CD4-positive, alpha-beta T cell (primary cell): ENCODE measurements around the gene SPECC1L. TPM values are rescaled to one million over a fixed set of nuclear protein-coding genes. Genes with fewer than 3 reads are reported as not detected.

Source experiments
- ATAC-seq: fragments of 200-7000 bp; cut with Tn5 transposase; one replicate; pipeline ENCODE4 v1.10.0; 2022; ENCODE audit warnings: mild to moderate bottlenecking; ENCODE audit not compliant: poor library complexity
- CTCF ChIA-PET: fragments of 350-600 bp; sonication (Branson Sonifier 250); formaldehyde crosslinking; loops from one replicate; lab custom pipeline; 2021; ENCODE audit warnings: antibody characterized with exemption, inconsistent platforms; lab: Charles Lee
- POLR2A ChIA-PET: fragments of 350-600 bp; sonication (Branson Sonifier 250); formaldehyde crosslinking; loops from one replicate; lab custom pipeline; 2021; ENCODE audit warnings: antibody characterized with exemption, inconsistent platforms; lab: Charles Lee
- DNase-seq, 14 experiments: peaks; one replicate each; pipeline ENCODE4 v3.0.0-alpha.2; 2013 to 2020; ENCODE audit warnings: mixed read lengths in 2 of 14
- H3K27ac ChIP-seq, 2 donors: one replicate each; pipeline versions ENCODE4 v1.5.1 to v1.7.0; 2013; ENCODE audit warnings: low read length in 2 of 2, low read depth in 1 of 2, mild to moderate bottlenecking in 1 of 2
- H3K27me3 ChIP-seq, 2 experiments: 1 replicate in 1 of 2; 2 replicates in 1 of 2; pipeline versions ENCODE4 v1.6.1 to v1.7.0; 2013; ENCODE audit warnings: low read length in 2 of 2, control low read depth in 1 of 2, mild to moderate bottlenecking in 1 of 2, moderate library complexity in 1 of 2; ENCODE audit not compliant: insufficient read depth in 2 of 2, control insufficient read depth in 1 of 2
- H3K36me3 ChIP-seq: one replicate; pipeline ENCODE4 v1.6.1; 2013; ENCODE audit warnings: low read length, control low read depth; ENCODE audit not compliant: insufficient read depth
- H3K4me1 ChIP-seq: one replicate; pipeline ENCODE4 v1.6.1; 2013; ENCODE audit warnings: low read length, control low read depth; ENCODE audit not compliant: insufficient read depth
- H3K4me3 ChIP-seq: one replicate; pipeline ENCODE4 v1.5.1; 2013; ENCODE audit warnings: mild to moderate bottlenecking, low read length, moderate library complexity
- H3K9me3 ChIP-seq, 2 experiments: 1 replicate in 1 of 2; 2 replicates in 1 of 2; pipeline versions ENCODE4 v1.6.1 to v1.7.0; 2013; ENCODE audit warnings: low read length in 2 of 2, mild to moderate bottlenecking in 2 of 2, control low read depth in 1 of 2, moderate library complexity in 1 of 2; ENCODE audit not compliant: control insufficient read depth in 1 of 2, insufficient read depth in 1 of 2
- H3K27ac Mint-ChIP-seq: one replicate; pipeline ENCODE4 v1.8.0; 2020; ENCODE audit warnings: mixed read lengths
- H3K27me3 Mint-ChIP-seq: one replicate; pipeline ENCODE4 v1.8.0; 2021; ENCODE audit warnings: mixed read lengths
- H3K36me3 Mint-ChIP-seq: one replicate; pipeline ENCODE4 v1.8.0; 2021; ENCODE audit warnings: low read depth, mixed read lengths
- H3K4me1 Mint-ChIP-seq: one replicate; pipeline ENCODE4 v1.8.0; 2021; ENCODE audit warnings: low read depth, mixed read lengths
- H3K4me3 Mint-ChIP-seq: one replicate; pipeline ENCODE4 v1.8.0; 2020; ENCODE audit warnings: mild to moderate bottlenecking, mixed read lengths
- H3K9me3 Mint-ChIP-seq: one replicate; pipeline ENCODE4 v1.8.0; 2020; ENCODE audit warnings: mixed read lengths
- intact Hi-C, 2 experiments: fragments of 100-400 bp; cut with DNase I in 1 of 2; cut with micrococcal nuclease in 1 of 2; formaldehyde crosslinking; loops; one replicate each; pipeline versions ENCODE4 v1.15.1 to v1.9.0; 2023 to 2025; cut with DNase I, micrococcal nuclease
- total RNA-seq, 174 experiments: library from RNA in 2 of 174; stranded (reverse) in 2 of 174; gene quantifications; one replicate each; pipeline ENCODE4 v1.2.3 and lab custom pipeline; 2021 to 2026
- TF ChIP-seq, protein P1 (sequence below): fragments of 200-600 bp; IDR thresholded peaks from one replicate; pipeline ENCODE4 v1.8.0; 2022; ENCODE audit warnings: antibody characterized with exemption, mild to moderate bottlenecking

SPECC1L gene
- total RNA-seq, 2 experiments from 2014 or later = 27.5 to 31.8 TPM

GRCh38 chr22:24357547-24357946 is 86.9 kb downstream of the SPECC1L start:
- Mint-ChIP-seq H3K27me3 (no peaks in the 10 kb centered on the region), H3K4me3 (no peak overlapping the region), H3K4me1 (peaks cover 7% of the 10 kb centered on the region), H3K9me3 (no peaks in the 10 kb centered on the region), H3K36me3 (peaks cover 90% of the 10 kb centered on the region), H3K27ac (peak overlapping the region; percentile 53)
- peaks cover 0 to 6% of the 10 kb centered on the region in 2 experiments for H3K9me3 ChIP-seq
- POLR2A ChIA-PET = no interaction called here
- CTCF ChIA-PET = no interaction called here
- no peak overlapping the region for H3K4me3 ChIP-seq
- DNase-seq = no peak
- intact Hi-C loops = no loop called here
- no peaks in the 10 kb centered on the region for H3K27me3 ChIP-seq
- no peak overlapping the region for H3K27ac ChIP-seq
- ATAC-seq = no peak
- no peaks in the 10 kb centered on the region for H3K4me1 ChIP-seq
- peaks cover 39% of the 10 kb centered on the region for H3K36me3 ChIP-seq
- TF ChIP-seq, protein P1, sequence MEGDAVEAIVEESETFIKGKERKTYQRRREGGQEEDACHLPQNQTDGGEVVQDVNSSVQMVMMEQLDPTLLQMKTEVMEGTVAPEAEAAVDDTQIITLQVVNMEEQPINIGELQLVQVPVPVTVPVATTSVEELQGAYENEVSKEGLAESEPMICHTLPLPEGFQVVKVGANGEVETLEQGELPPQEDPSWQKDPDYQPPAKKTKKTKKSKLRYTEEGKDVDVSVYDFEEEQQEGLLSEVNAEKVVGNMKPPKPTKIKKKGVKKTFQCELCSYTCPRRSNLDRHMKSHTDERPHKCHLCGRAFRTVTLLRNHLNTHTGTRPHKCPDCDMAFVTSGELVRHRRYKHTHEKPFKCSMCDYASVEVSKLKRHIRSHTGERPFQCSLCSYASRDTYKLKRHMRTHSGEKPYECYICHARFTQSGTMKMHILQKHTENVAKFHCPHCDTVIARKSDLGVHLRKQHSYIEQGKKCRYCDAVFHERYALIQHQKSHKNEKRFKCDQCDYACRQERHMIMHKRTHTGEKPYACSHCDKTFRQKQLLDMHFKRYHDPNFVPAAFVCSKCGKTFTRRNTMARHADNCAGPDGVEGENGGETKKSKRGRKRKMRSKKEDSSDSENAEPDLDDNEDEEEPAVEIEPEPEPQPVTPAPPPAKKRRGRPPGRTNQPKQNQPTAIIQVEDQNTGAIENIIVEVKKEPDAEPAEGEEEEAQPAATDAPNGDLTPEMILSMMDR = no peak

DNA sequence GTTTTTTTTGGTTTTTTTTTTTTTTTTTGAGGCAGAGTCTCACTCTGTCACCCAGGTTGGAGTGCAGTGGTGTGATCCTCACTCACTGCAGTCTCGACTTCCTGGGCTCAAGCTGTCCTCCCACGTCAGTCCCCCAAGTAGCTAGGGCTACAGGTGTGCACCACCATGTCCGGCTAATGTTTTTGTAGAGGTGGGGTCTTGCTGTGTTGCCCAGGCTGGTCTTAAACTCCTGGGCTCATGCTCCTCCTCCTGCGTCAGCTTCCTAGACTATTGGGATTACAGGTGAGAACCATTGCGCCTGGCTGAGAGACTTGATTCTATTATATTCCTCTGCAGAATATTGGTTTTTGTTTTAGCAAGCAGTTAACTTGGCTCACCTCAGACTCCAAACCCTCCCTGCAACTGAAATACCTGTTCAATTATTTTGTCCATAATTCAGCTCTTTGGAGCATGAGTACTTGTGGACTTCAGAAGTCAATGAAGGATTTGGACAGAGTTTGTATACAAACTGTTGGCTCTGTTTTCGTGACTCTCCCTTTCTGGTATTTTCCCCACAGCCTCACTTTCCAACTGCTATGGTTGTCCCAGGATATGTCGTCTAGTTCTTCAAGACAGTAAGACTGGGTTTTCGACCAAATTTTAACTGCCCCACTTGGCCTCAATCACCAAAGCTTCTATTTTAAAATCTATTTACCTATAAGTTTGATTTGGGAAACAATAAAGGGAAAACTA is 87.6 kb downstream of the SPECC1L start:
- peaks cover 7% of the 10 kb centered on the region for H3K4me1 Mint-ChIP-seq
- intact Hi-C loops = no loop called here

DNA sequence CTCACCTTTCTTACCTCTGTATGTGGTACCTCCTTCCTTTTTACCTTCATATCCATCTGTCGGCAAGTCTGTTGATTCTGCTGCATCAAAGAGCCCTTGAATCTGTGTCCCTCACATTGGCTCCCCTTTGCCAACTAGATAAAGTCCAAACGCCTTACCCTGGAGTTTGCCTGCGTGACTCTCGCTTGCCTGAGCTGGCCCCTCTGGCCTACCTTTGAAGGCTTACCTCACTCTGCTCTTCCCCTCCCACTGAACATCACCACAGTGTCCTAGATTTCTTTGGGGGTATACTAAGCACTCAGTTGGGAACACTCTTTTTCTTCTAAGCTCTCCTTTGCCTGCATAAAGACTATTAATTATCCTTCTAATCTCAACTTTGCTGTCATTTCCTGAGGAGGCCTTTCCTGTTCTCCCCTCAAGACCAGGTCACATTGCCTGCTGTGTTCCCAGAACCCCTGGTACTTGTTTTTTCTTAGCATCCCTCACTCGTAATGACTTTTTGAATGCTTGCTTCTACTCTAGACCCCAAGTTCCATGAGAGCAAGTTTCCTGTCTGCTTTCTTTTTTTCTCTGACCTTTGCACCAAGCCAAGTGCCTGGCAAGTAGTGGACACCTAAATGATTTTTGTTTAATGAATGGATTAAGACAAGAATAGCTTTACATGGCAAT is 89.0 kb downstream of the SPECC1L start:
- TF ChIP-seq, protein P1 = no peak
- Mint-ChIP-seq H3K36me3 (peaks cover 81% of the 10 kb centered on the region), H3K27ac (peak overlapping the region; percentile 37), H3K9me3 (no peaks in the 10 kb centered on the region), H3K27me3 (no peaks in the 10 kb centered on the region), H3K4me3 (no peak overlapping the region), H3K4me1 (peaks cover 7% of the 10 kb centered on the region)
- Histone ChIP-seq H3K27ac (no peak overlapping the region), H3K4me3 (no peak overlapping the region), H3K36me3 (peaks cover 40% of the 10 kb centered on the region), H3K9me3 (no peaks in the 10 kb centered on the region), H3K27me3 (no peaks in the 10 kb centered on the region), H3K4me1 (no peaks in the 10 kb centered on the region)
- ChIA-PET CTCF (no interaction called here), POLR2A (no interaction called here)
- intact Hi-C loops = no loop called here
- ATAC-seq (no peak), DNase-seq (no peak)

More for the DNA sequence above, 87.6 kb downstream of the SPECC1L start:
- H3K36me3 ChIP-seq = peaks cover 44% of the 10 kb centered on the region
- H3K27me3 Mint-ChIP-seq = no peaks in the 10 kb centered on the region
- H3K27me3 ChIP-seq = no peaks in the 10 kb centered on the region
- H3K4me3 ChIP-seq = no peak overlapping the region
- TF ChIP-seq, protein P1 = no peak
- DNase-seq (no peak), ATAC-seq (no peak)
- H3K27ac ChIP-seq = no peak overlapping the region
- CTCF ChIA-PET = no interaction called here
- POLR2A ChIA-PET = no interaction called here
- H3K4me3 Mint-ChIP-seq = no peak overlapping the region
- peak overlapping the region; percentile 53 for H3K27ac Mint-ChIP-seq
- peaks cover 0 to 6% of the 10 kb centered on the region in 2 experiments for H3K9me3 ChIP-seq
- peaks cover 90% of the 10 kb centered on the region for H3K36me3 Mint-ChIP-seq
- no peaks in the 10 kb centered on the region for H3K9me3 Mint-ChIP-seq
- H3K4me1 ChIP-seq = no peaks in the 10 kb centered on the region
